HG03159 (cell line): Measurements from ENCODE around the gene CTSW.

Experiments
- ATAC-seq: cut with Tn5 transposase; IDR thresholded peaks from one replicate; pipeline ENCODE4 v1.9.1; 2021; ENCODE audit warnings: mild to moderate bottlenecking, moderate library complexity; ENCODE audit not compliant: unreplicated experiment

The CTSW gene

GRCh38 chr11:65866509-65867283 lies 12.9 kb upstream of the CTSW start:
- ATAC-seq = no peak

- no peak for ATAC-seq
These were observed 12.2 kb upstream of the CTSW start for GRCh38 chr11:65867284-65868071.

- no peak for ATAC-seq
These were observed 11.5 kb upstream of the CTSW start for GRCh38 chr11:65868076-65868667.

- no peak for ATAC-seq
These were observed 10.7 kb upstream of the CTSW start for GRCh38 chr11:65868907-65869306.

- ATAC-seq = no peak
These were observed 9.9 kb upstream of the CTSW start for GRCh38 chr11:65869643-65870306.

GRCh38 chr11:65870307-65870658 lies 9.4 kb upstream of the CTSW start:
- no peak for ATAC-seq

GRCh38 chr11:65870706-65871681 lies 8.6 kb upstream of the CTSW start:
- no peak for ATAC-seq

GRCh38 chr11:65871811-65872548 lies 7.7 kb upstream of the CTSW start:
- ATAC-seq = no peak

GRCh38 chr11:65872586-65873317 lies 6.9 kb upstream of the CTSW start, which contains the start of gene EFEMP2:
Gene EFEMP2 (minus strand): TSS chr11:65872800. CDS start chr11:65872354, 446 bp downstream.
- no peak for ATAC-seq

- peak; percentile 74 for ATAC-seq
These were observed 6.1 kb upstream of the CTSW start for GRCh38 chr11:65873318-65874156.

GRCh38 chr11:65880027-65880426 lies 390 bp downstream of the CTSW start:
- ATAC-seq = no peak

- ATAC-seq = no peak
These were observed 1.3 kb downstream of the CTSW start for GRCh38 chr11:65880844-65881421.

GRCh38 chr11:65882120-65883057 lies 2.8 kb downstream of the CTSW start:
- ATAC-seq = no peak

GRCh38 chr11:65883058-65883761 lies 3.6 kb downstream of the CTSW start:
- ATAC-seq = no peak

- ATAC-seq = no peak
These were observed 4.4 kb downstream of the CTSW start for GRCh38 chr11:65883786-65884715.
